Stimulated activated CD4-positive, alpha-beta T cell treated with anti-CD3 and anti-CD28 coated beads, Interleukin-1b, Interleukin-23, amount 100 ng/mL, for 48 hours (primary cell): ENCODE results near the gene NOTCH1.
"Not testable (repeated sequence)": the region's sequence is repeated elsewhere in the genome, so short reads cannot be mapped to it uniquely, and the experiment has no call there.

Source experiments
- DNase-seq: peaks from one replicate; pipeline ENCODE4 v3.0.0-alpha.2; 2020

The NOTCH1 gene

GRCh38 chr9:136564379-136564988 is 18.6 kb upstream of the NOTCH1 start:
- DNase-seq: no peak

- DNase-seq: no peak
Observed at GRCh38 chr9:136563646-136564325, 17.9 kb upstream of the NOTCH1 start.

- no peak for DNase-seq
Observed at GRCh38 chr9:136562746-136563495, 17.1 kb upstream of the NOTCH1 start.

- DNase-seq: no peak
Observed at GRCh38 chr9:136561779-136562178, 15.9 kb upstream of the NOTCH1 start.

- no peak for DNase-seq
Observed at GRCh38 chr9:136560586-136560985, 14.7 kb upstream of the NOTCH1 start.

- not testable (repeated sequence) for DNase-seq
Observed at GRCh38 chr9:136559371-136559770, 13.5 kb upstream of the NOTCH1 start.

GRCh38 chr9:136558846-136559245 is 13.0 kb upstream of the NOTCH1 start:
- not testable (repeated sequence) for DNase-seq

GRCh38 chr9:136558373-136558772 is 12.5 kb upstream of the NOTCH1 start:
- no peak for DNase-seq

GRCh38 chr9:136557036-136557435 is 11.2 kb upstream of the NOTCH1 start:
- no peak for DNase-seq

GRCh38 chr9:136556166-136556565 is 10.3 kb upstream of the NOTCH1 start:
- DNase-seq: no peak

GRCh38 chr9:136554870-136555269 is 9.0 kb upstream of the NOTCH1 start:
- DNase-seq: no peak

GRCh38 chr9:136553581-136553980 is 7.7 kb upstream of the NOTCH1 start:
- no peak for DNase-seq

- no peak for DNase-seq
Observed at GRCh38 chr9:136552117-136552703, 6.4 kb upstream of the NOTCH1 start.

- no peak for DNase-seq
Observed at GRCh38 chr9:136551401-136552116, 5.7 kb upstream of the NOTCH1 start.

- DNase-seq: no peak
Observed at GRCh38 chr9:136550439-136551289, 4.8 kb upstream of the NOTCH1 start.

GRCh38 chr9:136549010-136549980 is 3.4 kb upstream of the NOTCH1 start:
- no peak for DNase-seq

GRCh38 chr9:136547508-136548215 is 1.8 kb upstream of the NOTCH1 start:
- DNase-seq: no peak

- peak; percentile 56 for DNase-seq
Observed at GRCh38 chr9:136546697-136547501, 1.1 kb upstream of the NOTCH1 start.

GRCh38 chr9:136545692-136545964 is 220 bp downstream of the NOTCH1 start:
- no peak for DNase-seq
